ENCODE data around the gene ELL.
"Not testable (repeated sequence)": the region's sequence is repeated elsewhere in the genome, so short reads cannot be mapped to it uniquely, and the experiment has no call there.

Gene ELL

DNA sequence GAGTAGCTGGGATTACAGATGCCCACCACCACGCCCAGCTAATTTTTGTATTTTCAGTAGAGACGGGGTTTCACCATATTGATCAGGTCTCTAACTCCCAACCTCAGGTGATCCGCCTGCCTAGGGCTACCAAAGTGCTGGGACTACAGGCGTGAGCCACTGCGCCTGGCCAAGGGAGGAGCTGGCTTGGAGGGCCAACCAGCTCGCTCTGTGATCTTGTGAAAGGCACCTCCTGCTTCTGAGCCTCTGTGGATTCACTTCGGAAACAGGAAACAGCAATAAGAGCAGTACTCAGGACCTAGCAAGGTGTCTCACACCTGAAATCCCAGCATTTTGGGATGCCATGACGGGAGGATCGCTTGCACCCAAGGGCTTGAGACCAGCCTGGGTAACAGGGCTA, 2.0 kb upstream of the ELL start:
- no peak for TF ChIP-seq CTCF (IDR thresholded peaks at IDR 0.05; ENCODE audit: low read depth, low read length)
- H3K27me3 ChIP-seq: no peaks in the 10 kb centered on the region
- H3K4me3 ChIP-seq (ENCODE audit: low read depth, low read length): no peak overlapping the region
- DNase-seq: no peak
- no peaks in the 10 kb centered on the region for H3K36me3 ChIP-seq
- H3K4me1 ChIP-seq: no peaks in the 10 kb centered on the region
- H3K9me3 ChIP-seq: no peaks in the 10 kb centered on the region

DNA sequence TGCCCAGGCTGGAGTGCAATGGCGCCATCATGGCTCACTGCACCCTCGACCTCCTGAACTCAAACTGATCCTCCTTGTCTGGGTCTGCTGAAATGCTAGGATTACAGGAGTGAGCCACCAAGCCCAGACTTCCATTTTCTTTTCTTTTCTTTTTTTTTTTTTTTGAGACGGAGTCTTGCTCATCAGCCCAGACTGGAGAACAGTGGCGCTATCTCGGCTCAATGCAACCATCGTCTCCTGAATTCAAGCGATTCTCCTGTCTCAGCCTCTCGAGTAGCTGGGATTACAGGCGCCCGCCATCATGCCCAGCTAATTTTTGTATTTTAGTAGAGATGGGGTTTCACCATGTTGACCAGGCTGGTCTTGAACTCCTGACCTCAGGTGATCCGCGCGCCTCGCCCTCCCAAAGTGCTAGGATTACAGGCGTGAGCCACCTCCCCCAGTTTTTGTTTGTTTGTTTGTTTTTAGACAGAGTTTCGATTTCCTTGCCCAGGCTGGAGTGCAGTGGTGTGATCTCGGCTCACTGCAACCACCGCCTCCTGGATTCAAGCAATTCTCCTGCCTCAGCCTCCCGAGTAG, 1.1 kb upstream of the ELL start:
- peak overlapping the region; percentile 34 for H3K4me3 ChIP-seq (ENCODE audit: low read depth, low read length)
- H3K9me3 ChIP-seq, DNase-seq, H3K36me3 ChIP-seq, H3K4me1 ChIP-seq, H3K27me3 ChIP-seq: not testable (repeated sequence)

DNA sequence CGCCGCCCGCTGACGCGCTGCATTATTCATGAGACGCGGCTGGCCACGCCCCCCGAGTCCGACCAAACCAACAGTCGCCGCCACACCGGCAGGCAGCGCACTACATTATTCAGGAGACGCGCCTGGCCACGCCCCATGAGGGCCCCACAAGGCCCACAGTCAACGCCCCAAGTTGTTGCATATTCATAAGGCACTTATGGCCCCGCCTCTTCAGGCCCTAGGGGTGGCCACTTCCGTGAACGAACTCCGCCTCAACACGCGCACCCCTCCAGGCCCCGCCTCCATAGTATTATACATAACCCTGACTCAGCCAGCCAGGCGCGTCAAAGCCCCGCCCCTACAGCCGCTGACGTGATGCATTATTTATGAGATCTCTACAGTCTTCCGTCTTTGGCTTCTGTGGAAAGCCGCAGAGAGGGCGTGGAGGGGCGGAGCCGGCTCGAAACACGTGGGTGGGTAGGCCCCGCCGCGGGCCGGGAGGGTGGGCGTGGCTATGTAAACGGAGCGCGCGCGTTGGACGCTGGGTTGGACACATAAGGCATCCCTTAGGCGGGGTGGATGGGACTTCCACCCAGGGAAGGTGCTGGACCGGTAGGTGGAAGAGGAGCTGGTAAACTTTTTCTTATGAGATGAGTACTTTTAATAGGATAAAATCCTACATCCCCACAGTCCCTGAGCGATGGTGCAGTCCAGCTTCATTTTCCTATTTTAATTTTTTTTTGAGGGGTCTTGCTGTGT, 423 bp upstream of the ELL start:
- no peak for TF ChIP-seq CTCF (IDR thresholded peaks at IDR 0.05; ENCODE audit: low read depth, low read length)
- Histone ChIP-seq H3K9me3 (no peaks in the 10 kb centered on the region), H3K4me1 (no peaks in the 10 kb centered on the region), H3K4me3 (ENCODE audit: low read depth, low read length) (peak overlapping the region; percentile 86), H3K27me3 (no peaks in the 10 kb centered on the region), H3K36me3 (no peaks in the 10 kb centered on the region)
- DNase-seq: peak; percentile 100

- H3K36me3 ChIP-seq: no peaks in the 10 kb centered on the region
- no peak for TF ChIP-seq CTCF (IDR thresholded peaks at IDR 0.05; ENCODE audit: low read depth, low read length)
- H3K9me3 ChIP-seq: no peaks in the 10 kb centered on the region
- peak overlapping the region; percentile 86 for H3K4me3 ChIP-seq (ENCODE audit: low read depth, low read length)
- H3K4me1 ChIP-seq: no peaks in the 10 kb centered on the region
- peak; percentile 41 for DNase-seq
- no peaks in the 10 kb centered on the region for H3K27me3 ChIP-seq
Measured at GRCh38 chr19:18520848-18521691, 800 bp downstream of the ELL start.

DNA sequence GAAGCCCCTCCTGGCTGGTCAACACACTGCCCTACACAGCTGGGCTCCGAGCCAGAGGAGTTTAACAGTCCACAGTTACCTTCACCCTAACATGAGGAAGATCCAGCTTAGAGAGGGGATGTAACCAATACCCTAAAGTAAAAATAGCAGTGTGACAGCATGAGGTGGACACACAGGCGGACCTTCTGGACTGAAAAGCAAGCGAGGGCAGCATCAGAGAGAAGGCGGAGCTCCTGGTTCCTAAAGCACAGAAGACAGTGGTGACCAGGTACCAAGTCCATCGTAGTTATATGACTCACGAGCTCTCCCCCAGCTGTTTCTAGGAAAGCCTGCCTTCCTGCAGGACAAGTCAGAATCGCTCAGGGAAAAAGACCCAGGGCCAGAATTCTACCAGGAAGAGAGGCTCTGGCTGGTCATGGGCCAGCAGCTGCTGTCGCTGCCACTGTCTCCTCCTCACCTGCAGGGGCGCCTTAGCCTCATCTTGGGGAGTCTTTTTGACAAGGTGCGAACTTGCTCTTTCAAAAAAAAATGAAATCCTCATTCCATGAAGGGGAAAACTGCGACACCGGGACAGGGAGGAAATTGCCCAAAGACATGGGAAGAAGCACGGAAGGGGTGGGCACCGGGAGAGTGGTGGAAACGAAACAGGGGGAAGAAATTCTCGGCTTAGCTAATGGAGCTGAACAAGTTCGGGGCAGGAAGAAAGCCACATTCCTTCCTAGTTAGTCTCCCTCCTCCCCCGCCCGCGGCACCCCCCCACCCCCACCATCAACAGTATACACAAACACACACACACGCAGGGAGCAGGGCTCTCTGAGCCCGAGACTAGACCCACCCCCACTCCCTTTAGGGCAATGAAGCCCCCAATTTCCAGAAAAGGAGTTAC, 1.7 kb downstream of the ELL start:
- peaks cover 2% of the 10 kb centered on the region; the same call in 1 of the 2 replicates for H3K4me1 ChIP-seq
- peak; percentile 69 for DNase-seq
- H3K9me3 ChIP-seq: no peaks in the 10 kb centered on the region
- no peaks in the 10 kb centered on the region for H3K36me3 ChIP-seq
- peak; percentile 80 for TF ChIP-seq CTCF (IDR thresholded peaks at IDR 0.05; ENCODE audit: low read depth, low read length)
- H3K4me3 ChIP-seq (ENCODE audit: low read depth, low read length): peak overlapping the region; percentile 86
- no peaks in the 10 kb centered on the region for H3K27me3 ChIP-seq

- no peak overlapping the region for H3K4me3 ChIP-seq (ENCODE audit: low read depth, low read length)
- no peaks in the 10 kb centered on the region for H3K9me3 ChIP-seq
- H3K27me3 ChIP-seq: no peaks in the 10 kb centered on the region
- peaks cover 5% of the 10 kb centered on the region; the same call in 1 of the 2 replicates for H3K4me1 ChIP-seq
- no peaks in the 10 kb centered on the region for H3K36me3 ChIP-seq
- TF ChIP-seq CTCF (IDR thresholded peaks at IDR 0.05; ENCODE audit: low read depth, low read length): no peak
- DNase-seq: no peak
Measured at GRCh38 chr19:18518639-18519038, 3.2 kb downstream of the ELL start.
